H1 (cell line): Measurements from ENCODE around the gene DNAJC9. TPM values are rescaled to one million over a fixed set of nuclear protein-coding genes. Genes with fewer than 3 reads are reported as not detected.
A peak's percentile ranks its signal among the peaks of the same experiment; 100 is the strongest.

ENCODE experiments used
- CTCF ChIA-PET: fragments of 300-600 bp; sonication (Branson Sonifier 250); formaldehyde crosslinking; loops from one replicate; lab custom pipeline; 2021; ENCODE audit not compliant: partially characterized antibody; lab: Charles Lee
- POLR2A ChIA-PET: fragments of 300-600 bp; sonication (Branson Sonifier 250); formaldehyde crosslinking; loops from one replicate; lab custom pipeline; 2021; ENCODE audit warnings: inconsistent platforms; ENCODE audit not compliant: partially characterized antibody; lab: Charles Lee
- DNase-seq, 2 experiments: peaks; one replicate each; pipeline versions ENCODE4 v3.0.0 to v3.0.0-alpha.2; 2010 to 2022; ENCODE audit warnings: low spot score in 2 of 2, low read depth in 1 of 2, mixed read lengths in 1 of 2
- FAIRE-seq: peaks from 2 replicates; lab custom pipeline; 2011; peaks lifted over from hg19 to GRCh38; lab: Jason Lieb, UNC
- H2AFZ ChIP-seq: 2 replicates; pipeline ENCODE4 v1.8.1; 2012; ENCODE audit warnings: low read length, inconsistent platforms
- H2AK5ac ChIP-seq: 2 replicates; pipeline ENCODE4 v1.6.1; 2013; ENCODE audit warnings: low read depth, low read length
- H2BK120ac ChIP-seq: replicated peaks from 2 replicates; pipeline ENCODE3; 2013; ENCODE audit warnings: low read depth, low read length, inconsistent platforms
- H2BK12ac ChIP-seq: 2 replicates; pipeline ENCODE4 v1.6.1; 2013; ENCODE audit warnings: low read depth, low read length
- H2BK15ac ChIP-seq: 2 replicates; pipeline ENCODE4 v1.6.1; 2013; ENCODE audit warnings: low read length
- H2BK20ac ChIP-seq: 2 replicates; pipeline ENCODE4 v1.6.1; 2013; ENCODE audit warnings: low read length
- H2BK5ac ChIP-seq: 2 replicates; pipeline ENCODE4 v1.6.1; 2013; ENCODE audit warnings: low read depth, low read length
- H3K14ac ChIP-seq: 2 replicates; pipeline ENCODE4 v1.6.1; 2013; ENCODE audit warnings: inconsistent platforms; ENCODE audit not compliant: insufficient read length
- H3K18ac ChIP-seq: 2 replicates; pipeline ENCODE4 v1.6.1; 2013; ENCODE audit warnings: low read length; ENCODE audit errors: extremely low read depth
- H3K23ac ChIP-seq: 2 replicates; pipeline ENCODE4 v1.6.1; 2013; ENCODE audit warnings: inconsistent platforms; ENCODE audit not compliant: insufficient read length
- H3K23me2 ChIP-seq: 2 replicates; pipeline ENCODE4 v1.6.1; 2013; ENCODE audit warnings: low read depth, low read length
- H3K27ac ChIP-seq: 2 replicates; pipeline ENCODE4 v1.6.1; 2011; ENCODE audit warnings: low read depth, low read length, inconsistent platforms
- H3K27me3 ChIP-seq, 4 experiments: replicated peaks in 1 of 4; 1 replicate in 1 of 4; 2 replicates in 3 of 4; pipeline versions ENCODE4 v1.6.1 to v1.8.1; 2011 to 2013; ENCODE audit warnings: low read length in 3 of 4, mild to moderate bottlenecking in 3 of 4, inconsistent platforms in 2 of 4, mixed read lengths in 2 of 4, moderate library complexity in 1 of 4; ENCODE audit not compliant: control insufficient read depth in 3 of 4, insufficient read depth in 3 of 4; ENCODE audit errors: extremely low read depth in 1 of 4
- H3K36me3 ChIP-seq, 4 experiments: 2 replicates each; pipeline versions ENCODE4 v1.6.1 to v1.8.1; 2011 to 2013; ENCODE audit warnings: mild to moderate bottlenecking in 4 of 4, low read length in 3 of 4, moderate library complexity in 2 of 4, control low read depth in 1 of 4, inconsistent platforms in 1 of 4; ENCODE audit not compliant: insufficient read depth in 4 of 4, control insufficient read depth in 2 of 4
- H3K4ac ChIP-seq: replicated peaks from 2 replicates; pipeline ENCODE3; 2013; ENCODE audit warnings: low read length, low read depth, mixed read lengths, inconsistent platforms; ENCODE audit not compliant: insufficient read length
- H3K4me1 ChIP-seq, 4 experiments: replicated peaks in 1 of 4; 1 replicate in 1 of 4; 2 replicates in 3 of 4; pipeline versions ENCODE4 v1.6.1 to v1.8.1; 2011 to 2013; ENCODE audit warnings: low read length in 3 of 4, inconsistent platforms in 2 of 4, mixed read lengths in 1 of 4; ENCODE audit not compliant: insufficient read depth in 4 of 4, control insufficient read depth in 3 of 4
- H3K4me2 ChIP-seq, 2 experiments: 2 replicates each; pipeline versions ENCODE4 v1.6.1 to v1.8.1; 2011 to 2013; ENCODE audit warnings: low read depth in 2 of 2, low read length in 2 of 2, control low read depth in 1 of 2, inconsistent platforms in 1 of 2, mild to moderate bottlenecking in 1 of 2; ENCODE audit not compliant: insufficient read depth in 1 of 2
- H3K4me3 ChIP-seq, 4 experiments: fragments of 200-600, 300-600 bp in 1 of 4; sonication (generic), shearing (Covaris generic), sonication (Bioruptor Twin) in 1 of 4; 2 replicates each; pipeline versions ENCODE4 v1.5.1 to v1.8.1; 2011 to 2016; ENCODE audit warnings: low read length in 4 of 4, low read depth in 3 of 4, control low read depth in 2 of 4, inconsistent platforms in 2 of 4, mild to moderate bottlenecking in 2 of 4, mixed read lengths in 1 of 4, moderate library complexity in 1 of 4; ENCODE audit not compliant: insufficient read depth in 2 of 4; ENCODE audit errors: extremely low read depth in 1 of 4
- H3K56ac ChIP-seq: replicated peaks from 2 replicates; pipeline ENCODE3; 2013; ENCODE audit warnings: low read depth, mild to moderate bottlenecking, mixed read lengths, low read length, inconsistent platforms; ENCODE audit not compliant: insufficient read length
- H3K79me1 ChIP-seq: 2 replicates; pipeline ENCODE4 v1.6.1; 2013; ENCODE audit warnings: low read depth, low read length, control low read depth
- H3K79me2 ChIP-seq, 2 experiments: 2 replicates each; pipeline versions ENCODE4 v1.6.1 to v1.8.1; 2012 to 2013; ENCODE audit warnings: low read length in 2 of 2, mild to moderate bottlenecking in 2 of 2, inconsistent platforms in 1 of 2; ENCODE audit not compliant: insufficient read depth in 2 of 2, control insufficient read depth in 1 of 2
- H3K9ac ChIP-seq, 4 experiments: replicated peaks in 1 of 4; 1 replicate in 1 of 4; 2 replicates in 3 of 4; pipeline versions ENCODE4 v1.6.1 to v1.8.1; 2011 to 2013; ENCODE audit warnings: low read depth in 3 of 4, low read length in 3 of 4, control low read depth in 2 of 4, mild to moderate bottlenecking in 2 of 4, moderate library complexity in 2 of 4, inconsistent platforms in 1 of 4; ENCODE audit errors: extremely low read depth in 1 of 4
- H3K9me3 ChIP-seq, 2 experiments: 2 replicates each; pipeline versions ENCODE4 v1.6.1 to v1.8.1; 2012 to 2013; ENCODE audit warnings: mild to moderate bottlenecking in 2 of 2, moderate library complexity in 2 of 2, control low read depth in 1 of 2, inconsistent platforms in 1 of 2, low read depth in 1 of 2, low read length in 1 of 2, mixed read lengths in 1 of 2; ENCODE audit not compliant: insufficient read depth in 2 of 2
- H4K20me1 ChIP-seq, 2 experiments: replicated peaks in 1 of 2; 2 replicates each; pipeline versions ENCODE3 to v1.8.1; 2011 to 2013; ENCODE audit warnings: inconsistent platforms in 2 of 2, low read length in 2 of 2, mild to moderate bottlenecking in 1 of 2; ENCODE audit not compliant: insufficient read depth in 2 of 2, control insufficient read depth in 1 of 2
- H4K5ac ChIP-seq: 2 replicates; pipeline ENCODE4 v1.6.1; 2013; ENCODE audit warnings: low read length, low read depth, mixed read lengths, inconsistent platforms; ENCODE audit not compliant: insufficient read length
- H4K8ac ChIP-seq: 2 replicates; pipeline ENCODE4 v1.8.0; 2013; ENCODE audit warnings: mild to moderate bottlenecking, moderate library complexity, low read length, inconsistent platforms; ENCODE audit not compliant: insufficient read depth; ENCODE audit errors: extremely low read depth
- H4K91ac ChIP-seq: replicated peaks from 2 replicates; pipeline ENCODE3; 2013; ENCODE audit warnings: low read length, mixed read lengths, inconsistent platforms; ENCODE audit not compliant: insufficient read length
- CEBPB ChIP-seq: IDR thresholded peaks from 2 replicates; pipeline ENCODE4 v1.6.1; 2012; ENCODE audit warnings: low read depth, low read length
- RBBP5 ChIP-seq: IDR thresholded peaks from 2 replicates; pipeline ENCODE4 v1.7.1; 2012; ENCODE audit warnings: low read depth, mild to moderate bottlenecking, inconsistent platforms, low read length, moderate library complexity, borderline replicate concordance
- SIRT6 ChIP-seq: IDR thresholded peaks from one replicate; pipeline ENCODE4 v1.7.1; 2012; ENCODE audit warnings: low read length, inconsistent platforms
- SUZ12 ChIP-seq: fragments of 200-600 bp; sonication (generic); IDR thresholded peaks from 2 replicates; pipeline ENCODE4 v1.6.1; 2012; ENCODE audit warnings: mild to moderate bottlenecking, inconsistent platforms, low read length, moderate library complexity, mixed read lengths
- WGBS, 2 experiments: shearing (Covaris generic) in 1 of 2; methylation state at CpG; one replicate each; pipeline versions ENCODE4 v1.1.6 to v1.1.7; 2013 to 2015; ENCODE audit warnings: low lambda C conversion rate in 2 of 2, mixed read lengths in 2 of 2, inconsistent platforms in 1 of 2, low coverage in 1 of 2, missing lambda C conversion rate in 1 of 2; ENCODE audit not compliant: insufficient replicate concordance in 2 of 2, insufficient coverage in 1 of 2, insufficient read length in 1 of 2; ENCODE audit errors: extremely low coverage in 1 of 2, missing lambda C conversion rate in 1 of 2; 5-methylcytosine and 5-hydroxymethylcytosine counted together
- polyA plus RNA-seq, 7 experiments: library from polyadenylated mRNA; depleted of rRNA in 3 of 7; stranded (reverse) in 5 of 7; unstranded in 2 of 7; fragments of >200 nt in 5 of 7; fragments of 200-250 nt in 2 of 7; gene quantifications; 1 replicate in 5 of 7; 2 replicates in 1 of 7; 4 replicates in 1 of 7; pipeline versions ENCODE4 v1.2.1 to v1.2.3, GENCODE V29; 2011 to 2013; ENCODE audit warnings: missing spikeins in 2 of 7, mixed read lengths in 2 of 7
- total RNA-seq: library from RNA; stranded (reverse); fragmentation: NEBNext Ultra II Directional; extraction: Animal tissue kit (Norgen Biotek cat#: 25700); gene quantifications from 2 replicates; pipeline ENCODE4 v1.2.1, GENCODE V29; 2021
- TF ChIP-seq, protein P1 (sequence below), 3 experiments: IDR thresholded peaks; 1 replicate in 2 of 3; 2 replicates in 1 of 3; pipeline versions ENCODE4 v1.5.1 to v1.6.1; 2011; ENCODE audit warnings: low read length in 3 of 3, mild to moderate bottlenecking in 3 of 3, inconsistent platforms in 2 of 3, low read depth in 1 of 3, moderate library complexity in 1 of 3; ENCODE audit not compliant: insufficient read depth in 1 of 3; ENCODE audit errors: control extremely low read depth in 1 of 3
- TF ChIP-seq, protein P2 (sequence below): IDR thresholded peaks from 2 replicates; pipeline ENCODE4 v1.6.1; 2012; ENCODE audit warnings: low read length, inconsistent platforms

Gene DNAJC9
- total and polyA plus RNA-seq, 2 of the 8 experiments (the other 6 are each of a cell fraction or from before 2014, with no cell fraction given): 26.0 to 32.2 TPM

- ChIA-PET POLR2A (interaction anchor here (0.7 to 5.1 kb wide), 15 partner anchors 9 to 492 kb away, joined by 3 to 45 read pairs (median 4); partner anchors contain the start of genes ANXA7, CFAP70 and SEC24C), CTCF (interaction anchor here (0.5 to 4.2 kb wide), 5 partner anchors 11 to 498 kb away, joined by 3 to 18 read pairs (median 3); no protein-coding TSS in a partner anchor)
- Histone ChIP-seq H3K4me1 (peaks cover 0 to 4% (median 3%) of the 10 kb centered on the region in 4 experiments; a peak in 4 of 7 replicates), H3K14ac (no peak within 1 kb of the TSS), H3K23me2 (peaks cover 7% of the 10 kb centered on the region), H3K27me3 (no peaks in the 10 kb centered on the region), H3K56ac (peak within 1 kb of the TSS; percentile 60), H3K23ac (no peak within 1 kb of the TSS), H3K79me2 (peaks cover 3 to 53% of the 10 kb centered on the region in 2 experiments; a peak in 2 of 4 replicates), H3K18ac (peak within 1 kb of the TSS; percentile 94), H3K4ac (peak within 1 kb of the TSS; percentile 25), H2BK5ac (peak within 1 kb of the TSS; percentile 94), H4K8ac (peak within 1 kb of the TSS; percentile 89), H2BK15ac (peak within 1 kb of the TSS; percentile 55), H3K36me3 (peaks cover 0 to 18% (median 12%) of the 10 kb centered on the region in 4 experiments; a peak in 3 of 8 replicates), H2AK5ac (peak within 1 kb of the TSS; percentile 93), H4K20me1 (no peaks in the 10 kb centered on the region), H2BK20ac (no peak within 1 kb of the TSS), H3K4me2 (peak within 1 kb of the TSS; percentile 92 to 98), H2BK120ac (no peak within 1 kb of the TSS), H4K91ac (peak within 1 kb of the TSS; percentile 30), H3K9ac (peak within 1 kb of the TSS; percentile 94 to 98 (median 96)), H4K5ac (peak within 1 kb of the TSS; percentile 44), H2BK12ac (peak within 1 kb of the TSS; percentile 72; the same call in 1 of the 2 replicates), H3K9me3 (no peaks in the 10 kb centered on the region), H3K4me3 (peak within 1 kb of the TSS; percentile 90 to 99 (median 97)), H2AFZ (peak within 1 kb of the TSS; percentile 96), H3K79me1 (0 out of 2 replicates have a peak, but pooled peaks cover 3% of the 10 kb centered on the region), H3K27ac (peak within 1 kb of the TSS; percentile 91)
- 1% methylated on average over 51 of the region's 51 CpGs; no CpG with 5 or more reads in 1 of the 2 experiments for WGBS, 2 experiments
- DNase-seq: peak; percentile 88 to 91
- FAIRE-seq: peak; percentile 87
- TF ChIP-seq SIRT6: no peak
- TF ChIP-seq CEBPB: no peak
- TF ChIP-seq, protein P1, sequence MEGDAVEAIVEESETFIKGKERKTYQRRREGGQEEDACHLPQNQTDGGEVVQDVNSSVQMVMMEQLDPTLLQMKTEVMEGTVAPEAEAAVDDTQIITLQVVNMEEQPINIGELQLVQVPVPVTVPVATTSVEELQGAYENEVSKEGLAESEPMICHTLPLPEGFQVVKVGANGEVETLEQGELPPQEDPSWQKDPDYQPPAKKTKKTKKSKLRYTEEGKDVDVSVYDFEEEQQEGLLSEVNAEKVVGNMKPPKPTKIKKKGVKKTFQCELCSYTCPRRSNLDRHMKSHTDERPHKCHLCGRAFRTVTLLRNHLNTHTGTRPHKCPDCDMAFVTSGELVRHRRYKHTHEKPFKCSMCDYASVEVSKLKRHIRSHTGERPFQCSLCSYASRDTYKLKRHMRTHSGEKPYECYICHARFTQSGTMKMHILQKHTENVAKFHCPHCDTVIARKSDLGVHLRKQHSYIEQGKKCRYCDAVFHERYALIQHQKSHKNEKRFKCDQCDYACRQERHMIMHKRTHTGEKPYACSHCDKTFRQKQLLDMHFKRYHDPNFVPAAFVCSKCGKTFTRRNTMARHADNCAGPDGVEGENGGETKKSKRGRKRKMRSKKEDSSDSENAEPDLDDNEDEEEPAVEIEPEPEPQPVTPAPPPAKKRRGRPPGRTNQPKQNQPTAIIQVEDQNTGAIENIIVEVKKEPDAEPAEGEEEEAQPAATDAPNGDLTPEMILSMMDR (IDR thresholded peaks at IDR 0.05; ENCODE audit: control extremely low read depth in 1 of 3, insufficient read depth in 1 of 3, low read depth in 1 of 3, low read length in 3 of 3): peak in 1 of 3 experiments; percentile 8; a peak in 1 of 4 replicates
- TF ChIP-seq SUZ12: no peak
- TF ChIP-seq RBBP5: no peak; the same call in 1 of the 2 replicates
- TF ChIP-seq, protein P2, sequence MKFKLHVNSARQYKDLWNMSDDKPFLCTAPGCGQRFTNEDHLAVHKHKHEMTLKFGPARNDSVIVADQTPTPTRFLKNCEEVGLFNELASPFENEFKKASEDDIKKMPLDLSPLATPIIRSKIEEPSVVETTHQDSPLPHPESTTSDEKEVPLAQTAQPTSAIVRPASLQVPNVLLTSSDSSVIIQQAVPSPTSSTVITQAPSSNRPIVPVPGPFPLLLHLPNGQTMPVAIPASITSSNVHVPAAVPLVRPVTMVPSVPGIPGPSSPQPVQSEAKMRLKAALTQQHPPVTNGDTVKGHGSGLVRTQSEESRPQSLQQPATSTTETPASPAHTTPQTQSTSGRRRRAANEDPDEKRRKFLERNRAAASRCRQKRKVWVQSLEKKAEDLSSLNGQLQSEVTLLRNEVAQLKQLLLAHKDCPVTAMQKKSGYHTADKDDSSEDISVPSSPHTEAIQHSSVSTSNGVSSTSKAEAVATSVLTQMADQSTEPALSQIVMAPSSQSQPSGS: no peak
Measured at GRCh38 chr10:73252445-73253224, 5.6 kb upstream of the DNAJC9 start, which contains the start of gene MRPS16. Gene MRPS16, minus strand, starts transcription at chr10:73252644. Its CDS starts 162 bp downstream, at chr10:73252482.
